H1 (cell line): ENCODE data around the gene GPR135. TPM values are rescaled to one million over a fixed set of nuclear protein-coding genes. Genes with fewer than 3 reads are reported as not detected.

ENCODE experiments used
- ASH2L ChIP-seq: fragments of 200-600, 300-600 bp; sonication (generic); IDR thresholded peaks from one replicate; pipeline ENCODE4 v1.7.1; 2017; ENCODE audit warnings: low read length
- ATF2 ChIP-seq: IDR thresholded peaks from 2 replicates; pipeline ENCODE4 v1.6.1; 2012; ENCODE audit warnings: low read length, inconsistent platforms
- BACH1 ChIP-seq: IDR thresholded peaks from 2 replicates; pipeline ENCODE4 v1.6.1; 2012; ENCODE audit warnings: low read length, improper control_type of control experiment
- CTBP2 ChIP-seq: IDR thresholded peaks from 2 replicates; pipeline ENCODE4 v1.7.0; 2011; ENCODE audit warnings: borderline replicate concordance, mild to moderate bottlenecking, moderate library complexity, mixed read lengths, low read length; ENCODE audit not compliant: insufficient read depth, insufficient read length
- CTCF ChIP-seq, 3 experiments: IDR thresholded peaks; 1 replicate in 2 of 3; 2 replicates in 1 of 3; pipeline versions ENCODE4 v1.5.1 to v1.6.1; 2011; ENCODE audit warnings: low read length in 3 of 3, mild to moderate bottlenecking in 3 of 3, inconsistent platforms in 2 of 3, low read depth in 1 of 3, moderate library complexity in 1 of 3; ENCODE audit not compliant: insufficient read depth in 1 of 3; ENCODE audit errors: control extremely low read depth in 1 of 3
- EGR1 ChIP-seq: IDR thresholded peaks from 2 replicates; pipeline ENCODE4 v1.6.1; 2011; ENCODE audit warnings: low read depth, low read length, borderline replicate concordance
- GTF2F1 ChIP-seq: IDR thresholded peaks from 2 replicates; pipeline ENCODE4 v1.6.1; 2012; ENCODE audit warnings: low read depth, low read length, improper control_type of control experiment, borderline replicate concordance
- JUN ChIP-seq: IDR thresholded peaks from 2 replicates; pipeline ENCODE4 v1.6.1; 2011; ENCODE audit warnings: low read depth, mild to moderate bottlenecking, improper control_type of control experiment, low read length
- JUND ChIP-seq: IDR thresholded peaks from 2 replicates; pipeline ENCODE4 v1.6.1; 2011; ENCODE audit warnings: mild to moderate bottlenecking, improper control_type of control experiment, low read length
- KDM1A ChIP-seq: fragments of 200-600, 300-600 bp; sonication (generic); IDR thresholded peaks from 2 replicates; pipeline ENCODE4 v1.7.1; 2016; ENCODE audit warnings: mild to moderate bottlenecking, low read length, borderline replicate concordance
- KDM5A ChIP-seq: fragments of 200-600 bp; IDR thresholded peaks from 2 replicates; pipeline ENCODE4 v1.7.1; 2012; ENCODE audit warnings: mild to moderate bottlenecking, low read length, inconsistent platforms, mixed read lengths
- MAFK ChIP-seq: IDR thresholded peaks from 2 replicates; pipeline ENCODE4 v1.6.1; 2012; ENCODE audit warnings: low read depth, mild to moderate bottlenecking, improper control_type of control experiment, low read length
- MAX ChIP-seq: IDR thresholded peaks from 2 replicates; pipeline ENCODE4 v1.6.1; 2012; ENCODE audit warnings: inconsistent platforms
- NRF1 ChIP-seq: IDR thresholded peaks from 2 replicates; pipeline ENCODE4 v1.6.1; 2011; ENCODE audit warnings: mild to moderate bottlenecking, low read depth, low read length, improper control_type of control experiment
- PHF8 ChIP-seq: fragments of 200-600 bp; sonication (generic); conservative IDR thresholded peaks from 2 replicates; pipeline ENCODE4 v1.7.1; 2012; ENCODE audit warnings: low read depth, mild to moderate bottlenecking, inconsistent platforms, low read length, moderate library complexity
- SAP30 ChIP-seq: fragments of 300-600 bp; sonication (generic); IDR thresholded peaks from 2 replicates; pipeline ENCODE4 v1.7.1; 2012; ENCODE audit warnings: low read length, moderate library complexity, mild to moderate bottlenecking, inconsistent platforms; ENCODE audit not compliant: insufficient read depth, insufficient replicate concordance
- SIRT6 ChIP-seq: IDR thresholded peaks from one replicate; pipeline ENCODE4 v1.7.1; 2012; ENCODE audit warnings: low read length, inconsistent platforms
- SIX5 ChIP-seq: IDR thresholded peaks from 2 replicates; pipeline ENCODE4 v1.6.1; 2011; ENCODE audit warnings: mild to moderate bottlenecking, low read depth, low read length
- SP4 ChIP-seq: IDR thresholded peaks from 2 replicates; pipeline ENCODE4 v1.6.1; 2012; ENCODE audit warnings: low read length, inconsistent platforms
- SRF ChIP-seq: IDR thresholded peaks from 2 replicates; pipeline ENCODE4 v1.6.1; 2011; ENCODE audit warnings: mild to moderate bottlenecking, low read depth, low read length, moderate library complexity
- polyA plus RNA-seq, 7 experiments: library from polyadenylated mRNA; depleted of rRNA in 3 of 7; stranded (reverse) in 5 of 7; unstranded in 2 of 7; fragments of >200 nt in 5 of 7; fragments of 200-250 nt in 2 of 7; gene quantifications; 1 replicate in 5 of 7; 2 replicates in 1 of 7; 4 replicates in 1 of 7; pipeline versions ENCODE4 v1.2.1 to v1.2.3, GENCODE V29; 2011 to 2013; ENCODE audit warnings: missing spikeins in 2 of 7, mixed read lengths in 2 of 7
- total RNA-seq: library from RNA; stranded (reverse); fragmentation: NEBNext Ultra II Directional; extraction: Animal tissue kit (Norgen Biotek cat#: 25700); gene quantifications from 2 replicates; pipeline ENCODE4 v1.2.1, GENCODE V29; 2021

The GPR135 gene
- total and polyA plus RNA-seq, 2 of the 8 experiments (the other 6 are each of a cell fraction or from before 2014, with no cell fraction given): 0.48 to 1.1 TPM

GRCh38 chr14:59483819-59484638 lies 18.8 kb upstream of the GPR135 start, which contains the start of the genes JKAMP and L3HYPDH (continued):
- TF ChIP-seq MAX (peak; percentile 99), CTCF (IDR thresholded peaks at IDR 0.05; ENCODE audit: control extremely low read depth in 1 of 3, insufficient read depth in 1 of 3, low read depth in 1 of 3, low read length in 3 of 3) (peak; percentile 22 to 35 (median 33)), SIX5 (no peak), ASH2L (peak; percentile 77), SRF (no peak), JUND (no peak), MAFK (no peak), EGR1 (no peak), ATF2 (no peak), GTF2F1 (no peak), JUN (no peak), BACH1 (peak; percentile 49), SAP30 (no peak), SP4 (peak; percentile 81; the same call in 1 of the 2 replicates), SIRT6 (no peak), CTBP2 (peak; percentile 55), NRF1 (no peak), KDM1A (0 out of 2 replicates have a peak, but pooled peaks have one; percentile 38), PHF8 (peak; percentile 91), KDM5A (no peak)
